GM12892 (cell line): Measurements from ENCODE around the gene TPD52L1.

Experiments
- POLR2A ChIP-seq: IDR thresholded peaks from 2 replicates; pipeline ENCODE4 v1.6.1; 2011; ENCODE audit warnings: low read depth, low read length, control low read depth
- POLR2AphosphoS5 ChIP-seq: IDR thresholded peaks from 2 replicates; pipeline ENCODE4 v1.6.1; 2011; ENCODE audit warnings: low read depth, low read length, control low read depth
- TAF1 ChIP-seq: IDR thresholded peaks from 2 replicates; pipeline ENCODE4 v1.6.1; 2011; ENCODE audit warnings: low read depth, mild to moderate bottlenecking, control low read depth, low read length, borderline replicate concordance

- TF ChIP-seq TAF1 (no peak), POLR2A (no peak), POLR2AphosphoS5 (no peak)
These were observed 31.7 kb upstream of the TPD52L1 start for GRCh38 chr6:125121894-125122293.
